GM12891 (cell line): ENCODE results near the gene GAS2.

Experiments
- DNase-seq: peaks from one replicate; pipeline ENCODE4 v3.0.0; 2011; ENCODE audit warnings: low spot score; ENCODE audit not compliant: insufficient read length
- FAIRE-seq: peaks from 2 replicates; lab custom pipeline; 2011; peaks lifted over from hg19 to GRCh38; lab: Jason Lieb, UNC
- PAX5 ChIP-seq: IDR thresholded peaks from 2 replicates; pipeline ENCODE4 v1.6.1; 2011; ENCODE audit warnings: low read length, moderate library complexity, mild to moderate bottlenecking; ENCODE audit not compliant: insufficient read depth, severe bottlenecking
- POLR2A ChIP-seq: IDR thresholded peaks from 2 replicates; pipeline ENCODE4 v1.6.1; 2011; ENCODE audit warnings: low read depth, low read length, control low read depth
- POLR2AphosphoS5 ChIP-seq: IDR thresholded peaks from 2 replicates; pipeline ENCODE4 v1.6.1; 2011; ENCODE audit warnings: low read depth, low read length, control low read depth
- POU2F2 ChIP-seq: IDR thresholded peaks from 2 replicates; pipeline ENCODE4 v1.6.1; 2011; ENCODE audit warnings: low read depth, mild to moderate bottlenecking, control low read depth, low read length, moderate library complexity
- SPI1 ChIP-seq: IDR thresholded peaks from 2 replicates; pipeline ENCODE4 v1.6.1; 2011; ENCODE audit warnings: low read depth, low read length, control low read depth
- TAF1 ChIP-seq: IDR thresholded peaks from 2 replicates; pipeline ENCODE4 v1.6.1; 2011; ENCODE audit warnings: low read depth, low read length, control low read depth

The GAS2 gene

GRCh38 chr11:22670830-22671229, 4.4 kb downstream of the GAS2 start:
- peak; percentile 82 for FAIRE-seq

GRCh38 chr11:22671751-22672150, 5.3 kb downstream of the GAS2 start:
- FAIRE-seq: no peak
- TF ChIP-seq POLR2A (no peak), POU2F2 (no peak), POLR2AphosphoS5 (no peak), TAF1 (no peak), SPI1 (no peak), PAX5 (no peak)
- no peak for DNase-seq

More at GRCh38 chr11:22670830-22671229, 4.4 kb downstream of the GAS2 start:
- TF ChIP-seq POU2F2 (no peak), POLR2A (no peak), POLR2AphosphoS5 (no peak), SPI1 (no peak), PAX5 (no peak), TAF1 (no peak)
- DNase-seq: no peak

DNA sequence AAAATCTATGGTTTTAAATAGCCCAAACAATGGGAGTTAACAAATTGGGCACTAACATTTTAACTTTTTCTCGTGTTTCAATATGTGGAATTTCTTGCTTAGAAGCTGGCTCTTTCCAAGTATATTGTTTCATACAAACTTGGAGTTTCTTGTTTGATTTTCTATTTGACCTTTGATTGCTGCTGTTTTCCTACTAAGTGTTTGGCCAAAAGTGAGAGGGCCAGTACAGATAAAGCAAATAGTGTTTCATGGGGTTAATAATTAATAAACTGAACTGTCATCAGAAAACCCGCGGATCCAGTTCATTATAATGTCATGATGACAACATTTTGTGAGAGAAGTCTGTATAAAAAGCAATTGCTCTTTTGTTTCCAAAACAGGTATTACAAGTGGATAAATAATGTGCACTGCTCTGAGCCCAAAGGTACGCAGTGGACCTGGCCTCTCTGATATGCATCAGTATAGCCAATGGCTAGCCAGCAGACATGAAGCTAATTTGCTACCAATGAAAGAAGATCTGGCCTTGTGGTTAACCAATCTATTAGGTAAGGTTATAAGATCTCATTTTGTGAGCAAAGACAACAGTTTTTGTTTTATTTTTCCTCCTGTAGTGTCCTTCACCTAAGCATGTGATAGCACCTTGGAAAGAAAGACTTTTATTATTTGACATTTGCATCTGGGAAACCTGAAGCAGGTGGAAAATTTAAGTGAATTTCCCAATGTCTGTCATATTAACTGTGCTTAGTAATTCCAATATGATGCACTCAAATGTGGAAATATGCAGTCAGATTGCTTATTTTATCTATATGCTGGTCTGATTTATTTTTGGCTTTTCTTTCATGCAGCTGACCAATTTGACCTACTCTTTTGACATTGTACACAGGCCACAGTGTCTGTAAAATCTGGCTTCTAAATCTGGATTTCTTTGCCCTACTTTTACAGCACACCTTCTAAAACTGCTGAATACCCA, 8.3 kb downstream of the GAS2 start:
- TF ChIP-seq PAX5 (no peak), POLR2A (no peak), POU2F2 (no peak)
- DNase-seq (no peak), FAIRE-seq (peak; percentile 58)

DNA sequence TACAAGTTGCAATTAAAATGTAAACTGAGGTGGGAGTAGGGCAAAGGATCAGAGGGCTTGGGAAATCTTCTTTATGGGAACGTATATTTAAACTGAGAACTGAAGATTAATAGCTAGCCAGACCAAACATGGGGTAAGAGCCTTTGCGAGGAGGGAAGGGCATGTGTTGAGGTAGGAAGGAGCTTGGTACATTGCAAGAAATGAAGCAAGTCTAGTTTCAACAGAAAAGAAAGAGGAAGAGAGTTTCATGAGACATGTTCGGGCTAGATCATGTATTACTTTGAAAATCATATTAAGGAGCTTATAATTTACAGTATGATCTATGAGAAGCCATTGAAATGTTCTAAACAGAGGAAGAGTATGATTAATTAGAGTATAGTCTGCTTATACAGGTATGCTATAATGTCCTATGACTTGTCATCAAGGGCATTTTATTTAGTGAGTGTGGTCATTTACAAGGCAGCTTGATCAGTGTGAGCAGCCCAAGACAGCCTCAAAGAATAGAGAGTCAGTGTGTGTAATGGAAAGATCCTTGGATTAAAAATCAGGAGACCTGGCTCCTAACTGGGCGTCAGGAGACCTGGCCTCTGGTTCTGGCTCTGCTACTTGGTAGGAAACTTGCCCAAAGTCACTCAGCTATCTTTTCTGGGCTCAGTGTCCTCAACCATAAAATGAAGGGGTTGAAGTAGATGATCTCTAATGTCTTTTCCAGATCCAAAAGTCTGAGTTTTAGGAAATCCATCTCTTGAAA, 10.9 kb downstream of the GAS2 start:
- no peak for DNase-seq
- TF ChIP-seq PAX5 (no peak), SPI1 (peak; percentile 67)
- peak; percentile 26 for FAIRE-seq

- DNase-seq (no peak), FAIRE-seq (peak; percentile 26)
- TF ChIP-seq PAX5: no peak
- no peak for TF ChIP-seq SPI1
- TF ChIP-seq TAF1: no peak
- no peak for TF ChIP-seq POLR2A
- no peak for TF ChIP-seq POU2F2
- no peak for TF ChIP-seq POLR2AphosphoS5
Measured at GRCh38 chr11:22680628-22681027, 14.2 kb downstream of the GAS2 start.

DNA sequence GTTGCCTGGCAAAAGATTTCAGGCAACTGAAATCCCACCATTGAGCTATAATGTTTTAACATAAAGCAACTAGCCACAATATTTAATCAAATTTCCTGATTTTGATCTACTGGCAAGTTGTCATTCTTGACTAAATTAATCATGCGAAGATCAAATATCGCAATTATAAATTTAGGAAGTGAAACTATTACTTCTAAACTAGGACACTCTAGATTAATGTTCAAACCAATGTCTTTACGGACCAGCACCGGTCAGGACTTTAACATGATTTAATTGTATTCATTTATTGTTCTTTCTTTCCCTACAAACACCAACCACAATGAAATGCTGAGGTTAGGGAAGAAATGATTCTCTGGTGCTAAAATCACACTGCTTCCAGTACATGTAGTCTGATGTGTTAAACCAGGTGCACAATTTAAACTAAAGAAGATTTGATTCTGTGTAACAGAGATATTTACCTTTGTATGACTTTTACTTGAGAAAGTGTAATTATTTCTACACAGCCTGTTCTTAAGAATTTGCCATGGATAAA, 14.9 kb downstream of the GAS2 start:
- FAIRE-seq (no peak), DNase-seq (no peak)
- TF ChIP-seq TAF1: no peak
- TF ChIP-seq SPI1: peak; percentile 90

GRCh38 chr11:22684082-22684481, 17.7 kb downstream of the GAS2 start:
- no peak for TF ChIP-seq POLR2AphosphoS5
- no peak for TF ChIP-seq SPI1
- TF ChIP-seq TAF1: no peak
- no peak for TF ChIP-seq POU2F2
- no peak for TF ChIP-seq POLR2A
- no peak for FAIRE-seq

GRCh38 chr11:22685111-22685510, 18.7 kb downstream of the GAS2 start:
- no peak for FAIRE-seq
- no peak for DNase-seq

More at GRCh38 chr11:22684082-22684481, 17.7 kb downstream of the GAS2 start:
- DNase-seq: no peak

DNA sequence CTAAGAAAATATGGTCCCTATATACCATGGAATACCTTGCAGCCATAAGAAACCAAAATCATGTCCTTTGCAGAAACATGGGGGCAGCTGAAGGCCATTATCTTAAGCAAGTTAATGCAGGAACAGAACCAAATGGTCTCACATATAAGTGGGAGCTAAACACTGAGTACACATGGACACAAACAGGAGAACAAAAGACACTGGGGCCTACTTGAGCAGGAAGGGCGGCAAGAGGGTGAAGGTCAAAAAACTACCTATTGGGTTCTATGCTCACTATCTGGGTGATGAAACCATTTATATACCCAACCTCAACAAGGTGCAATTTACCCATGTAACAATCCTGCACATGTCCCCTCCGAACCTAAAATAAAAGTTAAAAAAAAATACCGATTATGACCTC, 22.5 kb downstream of the GAS2 start:
- FAIRE-seq: no peak
- no peak for DNase-seq
- TF ChIP-seq TAF1 (no peak), POLR2A (no peak), POLR2AphosphoS5 (no peak), POU2F2 (no peak), SPI1 (no peak), PAX5 (no peak)

More at GRCh38 chr11:22685111-22685510, 18.7 kb downstream of the GAS2 start:
- TF ChIP-seq POLR2AphosphoS5 (no peak), SPI1 (no peak), TAF1 (no peak), PAX5 (no peak), POU2F2 (no peak), POLR2A (no peak)
